Tibial nerve (tissue), 4 donors: Measurements from ENCODE around the gene STK17A.

Source experiments
- EP300 ChIP-seq, 2 donors: sonication (generic); formaldehyde crosslinking; IDR thresholded peaks; one replicate each; pipeline ENCODE4 v1.6.1; 2017; ENCODE audit warnings: antibody characterized with exemption in 2 of 2, mild to moderate bottlenecking in 1 of 2
- POLR2A ChIP-seq, 2 donors: fragments of 450-650 bp; IDR thresholded peaks; one replicate each; pipeline ENCODE4 v1.6.1; 2017; ENCODE audit warnings: antibody characterized with exemption in 2 of 2, mild to moderate bottlenecking in 2 of 2, moderate library complexity in 2 of 2
- TF ChIP-seq, protein P1 (sequence below), 5 experiments: fragments of 200-600 bp in 3 of 5; fragments of 450-650 bp in 2 of 5; sonication (generic) in 3 of 5; IDR thresholded peaks; one replicate each; pipeline ENCODE4 v1.5.1; 2016 to 2019; ENCODE audit warnings: antibody characterized with exemption in 5 of 5, mild to moderate bottlenecking in 3 of 5, moderate library complexity in 2 of 5

DNA sequence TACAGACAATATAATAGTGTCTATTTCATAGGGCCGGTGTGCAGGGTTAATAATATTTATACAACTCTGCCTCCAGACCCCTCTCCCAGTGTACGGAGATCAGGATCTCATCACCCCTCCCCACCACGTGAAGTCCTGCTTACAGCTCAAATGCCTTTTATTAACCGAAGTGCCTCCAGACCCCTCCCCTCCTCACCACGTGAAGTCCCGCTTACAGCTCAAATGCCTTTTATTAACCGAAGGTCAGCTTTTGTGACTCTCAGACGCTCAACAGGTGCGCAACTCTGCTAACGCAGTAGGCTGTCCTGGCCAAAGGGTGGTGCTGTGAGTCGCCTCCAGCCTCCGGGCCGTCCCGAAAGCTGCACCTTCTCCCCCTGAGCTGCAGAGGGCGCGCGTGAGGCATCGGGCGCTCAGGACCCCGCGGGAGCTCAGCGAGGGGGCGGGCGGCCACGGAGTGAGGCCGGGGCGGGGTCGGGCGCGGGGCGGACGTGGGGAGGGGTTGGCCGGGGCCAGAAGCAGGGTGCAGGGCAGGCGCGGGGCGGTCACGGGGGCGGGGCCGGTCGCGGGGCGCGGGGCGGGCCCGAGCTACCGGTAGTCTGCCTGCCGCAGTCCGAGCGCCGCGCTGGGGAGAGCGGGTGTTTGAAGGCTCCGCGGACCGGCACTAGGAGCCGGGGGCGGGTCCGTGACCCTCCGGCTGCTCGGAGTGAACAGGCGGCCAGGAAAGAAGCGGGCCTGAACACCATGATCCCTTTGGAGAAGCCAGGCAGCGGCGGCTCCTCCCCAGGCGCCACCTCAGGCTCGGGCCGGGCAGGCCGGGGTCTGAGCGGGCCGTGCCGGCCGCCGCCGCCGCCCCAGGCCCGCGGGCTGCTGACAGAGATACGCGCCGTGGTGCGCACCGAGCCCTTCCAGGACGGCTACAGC lies at the start of gene STK17A:
- TF ChIP-seq, protein P1, sequence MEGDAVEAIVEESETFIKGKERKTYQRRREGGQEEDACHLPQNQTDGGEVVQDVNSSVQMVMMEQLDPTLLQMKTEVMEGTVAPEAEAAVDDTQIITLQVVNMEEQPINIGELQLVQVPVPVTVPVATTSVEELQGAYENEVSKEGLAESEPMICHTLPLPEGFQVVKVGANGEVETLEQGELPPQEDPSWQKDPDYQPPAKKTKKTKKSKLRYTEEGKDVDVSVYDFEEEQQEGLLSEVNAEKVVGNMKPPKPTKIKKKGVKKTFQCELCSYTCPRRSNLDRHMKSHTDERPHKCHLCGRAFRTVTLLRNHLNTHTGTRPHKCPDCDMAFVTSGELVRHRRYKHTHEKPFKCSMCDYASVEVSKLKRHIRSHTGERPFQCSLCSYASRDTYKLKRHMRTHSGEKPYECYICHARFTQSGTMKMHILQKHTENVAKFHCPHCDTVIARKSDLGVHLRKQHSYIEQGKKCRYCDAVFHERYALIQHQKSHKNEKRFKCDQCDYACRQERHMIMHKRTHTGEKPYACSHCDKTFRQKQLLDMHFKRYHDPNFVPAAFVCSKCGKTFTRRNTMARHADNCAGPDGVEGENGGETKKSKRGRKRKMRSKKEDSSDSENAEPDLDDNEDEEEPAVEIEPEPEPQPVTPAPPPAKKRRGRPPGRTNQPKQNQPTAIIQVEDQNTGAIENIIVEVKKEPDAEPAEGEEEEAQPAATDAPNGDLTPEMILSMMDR (IDR thresholded peaks at IDR 0.05): peak; percentile 99 to 100 (median 99)
- TF ChIP-seq POLR2A (IDR thresholded peaks at IDR 0.05) (peak; percentile 52 to 83), EP300 (IDR thresholded peaks at IDR 0.05) (peak in 1 of 2 donors; percentile 86)
